GM12864 (cell line): ENCODE results near the gene CNIH4.

ENCODE experiments used
- DNase-seq: peaks from one replicate; pipeline ENCODE4 v3.0.0-alpha.2; 2011; ENCODE audit warnings: low read depth
- H3K4me3 ChIP-seq: 2 replicates; pipeline ENCODE4 v1.5.1; 2011; ENCODE audit warnings: mild to moderate bottlenecking, low read depth, low read length, control low read depth
- CTCF ChIP-seq: IDR thresholded peaks from 2 replicates; pipeline ENCODE4 v1.5.1; 2011; ENCODE audit warnings: low read depth, mild to moderate bottlenecking, moderate library complexity, low read length, control low read depth, inconsistent platforms; ENCODE audit errors: missing control alignments

The CNIH4 gene

GRCh38 chr1:224387943-224388342, 31.3 kb downstream of the CNIH4 start:
- no peak overlapping the region for H3K4me3 ChIP-seq
- TF ChIP-seq CTCF, result no peak
- DNase-seq, result no peak

GRCh38 chr1:224390517-224390916, 33.8 kb downstream of the CNIH4 start:
- TF ChIP-seq CTCF, result no peak
- H3K4me3 ChIP-seq, result no peak overlapping the region
- no peak for DNase-seq

GRCh38 chr1:224392411-224393249, 36.0 kb downstream of the CNIH4 start:
- DNase-seq, result no peak
- TF ChIP-seq CTCF, result no peak
- no peak overlapping the region for H3K4me3 ChIP-seq

- H3K4me3 ChIP-seq, result no peak overlapping the region
- DNase-seq, result no peak
- TF ChIP-seq CTCF, result no peak
Observed at GRCh38 chr1:224393294-224393693, 36.6 kb downstream of the CNIH4 start.

GRCh38 chr1:224399887-224400286, 43.2 kb downstream of the CNIH4 start:
- no peak for TF ChIP-seq CTCF
- no peak overlapping the region for H3K4me3 ChIP-seq
- DNase-seq, result no peak

GRCh38 chr1:224402472-224403036, 45.9 kb downstream of the CNIH4 start:
- no peak for TF ChIP-seq CTCF
- no peak overlapping the region for H3K4me3 ChIP-seq
- no peak for DNase-seq
